ENCODE measurements around the gene OTOGL.

OTOGL gene

DNA sequence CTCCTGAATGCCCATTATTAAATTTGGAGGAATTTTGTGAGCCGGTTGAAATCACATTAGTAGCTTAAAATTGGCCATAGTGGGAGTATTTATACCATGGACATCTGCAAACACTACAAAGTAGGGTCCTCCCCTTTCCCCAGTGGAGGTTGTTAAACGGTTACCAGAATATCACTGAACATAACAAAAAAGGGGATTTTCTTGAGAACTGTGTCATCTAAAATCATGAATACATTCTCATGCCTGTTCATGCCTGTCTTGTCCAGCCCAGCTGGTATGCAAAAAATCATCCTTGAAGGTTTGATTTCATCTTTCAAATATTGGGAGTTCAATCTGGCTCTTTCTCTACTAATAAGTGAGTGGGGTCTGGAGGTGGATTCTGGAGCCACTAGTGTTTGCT is 96.4 kb downstream of the OTOGL start:
- no peak for TF ChIP-seq CTCF (IDR thresholded peaks at IDR 0.05; ENCODE audit: low read depth, low read length, missing control alignments)
- Histone ChIP-seq H3K27ac (no peak overlapping the region), H3K27me3 (replicated peaks) (no peaks in the 10 kb centered on the region), H3K4me3 (ENCODE audit: low read depth, low read length) (no peak overlapping the region), H3K36me3 (replicated peaks) (no peaks in the 10 kb centered on the region)
- DNase-seq = no peak
- in situ Hi-C loops (cut with HindIII; ENCODE audit: low pct_ligation_motif_present, low sequenced_read_pairs) = loop anchor here (25.0 kb wide), 2 partner anchors 633 to 783 kb away; no protein-coding TSS in a partner anchor

GRCh38 chr12:80196419-80196818 is 97.1 kb downstream of the OTOGL start:
- in situ Hi-C loops (cut with HindIII; ENCODE audit: low pct_ligation_motif_present, low sequenced_read_pairs) = loop anchor here (25.0 kb wide), 2 partner anchors 634 to 784 kb away; no protein-coding TSS in a partner anchor
- Histone ChIP-seq H3K4me3 (ENCODE audit: low read depth, low read length) (no peak overlapping the region), H3K27me3 (replicated peaks) (no peaks in the 10 kb centered on the region), H3K36me3 (replicated peaks) (no peaks in the 10 kb centered on the region), H3K27ac (no peak overlapping the region)
- DNase-seq = no peak
- TF ChIP-seq CTCF (IDR thresholded peaks at IDR 0.05; ENCODE audit: low read depth, low read length, missing control alignments) = no peak

GRCh38 chr12:80198782-80199337 is 99.5 kb downstream of the OTOGL start:
- no peaks in the 10 kb centered on the region for H3K27me3 ChIP-seq (replicated peaks)
- in situ Hi-C loops (cut with HindIII; ENCODE audit: low pct_ligation_motif_present, low sequenced_read_pairs) = loop anchor here (25.0 kb wide), 2 partner anchors 637 to 787 kb away; no protein-coding TSS in a partner anchor
- H3K27ac ChIP-seq = no peak overlapping the region
- DNase-seq = no peak
- H3K36me3 ChIP-seq (replicated peaks) = no peaks in the 10 kb centered on the region
- H3K4me3 ChIP-seq (ENCODE audit: low read depth, low read length) = no peak overlapping the region
- no peak for TF ChIP-seq CTCF (IDR thresholded peaks at IDR 0.05; ENCODE audit: low read depth, low read length, missing control alignments)

GRCh38 chr12:80199931-80200330 is 100.6 kb downstream of the OTOGL start:
- in situ Hi-C loops (cut with HindIII; ENCODE audit: low pct_ligation_motif_present, low sequenced_read_pairs) = loop anchor here (25.0 kb wide), 2 partner anchors 638 to 788 kb away; no protein-coding TSS in a partner anchor
- Histone ChIP-seq H3K27ac (no peak overlapping the region), H3K27me3 (replicated peaks) (no peaks in the 10 kb centered on the region), H3K36me3 (replicated peaks) (no peaks in the 10 kb centered on the region), H3K4me3 (ENCODE audit: low read depth, low read length) (no peak overlapping the region)
- no peak for DNase-seq
- no peak for TF ChIP-seq CTCF (IDR thresholded peaks at IDR 0.05; ENCODE audit: low read depth, low read length, missing control alignments)

DNA sequence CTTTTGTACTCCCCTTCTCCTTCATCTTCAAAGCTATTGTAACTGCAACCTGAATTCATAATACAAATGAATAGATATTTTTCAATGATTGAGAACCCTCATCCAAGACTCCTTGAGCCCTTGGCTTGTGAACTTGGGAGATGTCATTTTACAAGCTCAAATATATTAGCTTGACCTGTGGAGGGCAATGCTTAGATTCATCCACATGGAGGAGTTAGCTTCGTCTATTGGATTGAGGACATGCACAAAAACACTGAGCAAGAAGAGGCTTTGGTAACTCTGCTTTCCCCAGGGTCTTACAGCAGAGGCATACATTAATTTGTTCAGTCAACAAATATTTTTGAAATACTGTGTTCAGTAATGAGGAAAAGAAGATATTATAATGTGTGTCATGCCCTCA is 101.1 kb downstream of the OTOGL start:
- DNase-seq = no peak
- no peak overlapping the region for H3K27ac ChIP-seq
- no peaks in the 10 kb centered on the region for H3K36me3 ChIP-seq (replicated peaks)
- H3K4me3 ChIP-seq (ENCODE audit: low read depth, low read length) = no peak overlapping the region
- no peak for TF ChIP-seq CTCF (IDR thresholded peaks at IDR 0.05; ENCODE audit: low read depth, low read length, missing control alignments)
- in situ Hi-C loops (cut with HindIII; ENCODE audit: low pct_ligation_motif_present, low sequenced_read_pairs) = no loop called here
- no peaks in the 10 kb centered on the region for H3K27me3 ChIP-seq (replicated peaks)

- Histone ChIP-seq H3K36me3 (replicated peaks) (no peaks in the 10 kb centered on the region), H3K27me3 (replicated peaks) (no peaks in the 10 kb centered on the region), H3K4me3 (ENCODE audit: low read depth, low read length) (no peak overlapping the region), H3K27ac (no peak overlapping the region)
- in situ Hi-C loops (cut with HindIII; ENCODE audit: low pct_ligation_motif_present, low sequenced_read_pairs) = no loop called here
- TF ChIP-seq CTCF (IDR thresholded peaks at IDR 0.05; ENCODE audit: low read depth, low read length, missing control alignments) = no peak
- DNase-seq = no peak
These were observed 102.6 kb downstream of the OTOGL start for GRCh38 chr12:80201908-80202307.

All from brain microvascular endothelial cell (primary cell).